HEK293 (cell line): Measurements from ENCODE around the gene ACTR3C.
"Not testable (repeated sequence)": the region's sequence is repeated elsewhere in the genome, so short reads cannot be mapped to it uniquely, and the experiment has no call there.

ENCODE experiments used
- ZNF48 ChIP-seq: fragments of 450-650 bp; formaldehyde crosslinking; IDR thresholded peaks from 2 replicates; pipeline ENCODE4 v1.5.1; 2016; ENCODE audit warnings: missing biosample characterization, missing genetic modification characterization
- TF ChIP-seq, protein P1 (sequence below): fragments of 450-650 bp; formaldehyde crosslinking; IDR thresholded peaks from 2 replicates; pipeline ENCODE4 v1.5.1; 2016; ENCODE audit warnings: missing biosample characterization, missing genetic modification characterization

DNA sequence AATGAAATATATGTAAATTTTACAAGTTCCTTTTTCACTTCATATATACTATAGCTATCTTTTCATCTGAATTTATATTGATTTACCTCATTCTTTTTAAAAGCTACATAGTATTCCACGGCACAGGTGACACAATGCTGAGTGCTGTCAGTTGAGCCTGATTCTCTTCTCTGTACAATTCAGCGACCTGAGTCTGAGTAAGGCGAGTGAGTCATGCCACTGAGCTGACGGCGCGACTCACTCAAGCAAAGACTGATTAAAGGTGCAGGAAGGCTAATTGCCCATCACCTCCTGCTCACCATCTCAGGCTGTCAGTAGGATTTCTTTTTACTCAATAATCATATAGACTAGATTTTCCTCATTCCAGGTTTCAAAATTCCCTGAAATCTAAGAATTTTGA is 39.7 kb downstream of the ACTR3C start:
- TF ChIP-seq, protein P1, sequence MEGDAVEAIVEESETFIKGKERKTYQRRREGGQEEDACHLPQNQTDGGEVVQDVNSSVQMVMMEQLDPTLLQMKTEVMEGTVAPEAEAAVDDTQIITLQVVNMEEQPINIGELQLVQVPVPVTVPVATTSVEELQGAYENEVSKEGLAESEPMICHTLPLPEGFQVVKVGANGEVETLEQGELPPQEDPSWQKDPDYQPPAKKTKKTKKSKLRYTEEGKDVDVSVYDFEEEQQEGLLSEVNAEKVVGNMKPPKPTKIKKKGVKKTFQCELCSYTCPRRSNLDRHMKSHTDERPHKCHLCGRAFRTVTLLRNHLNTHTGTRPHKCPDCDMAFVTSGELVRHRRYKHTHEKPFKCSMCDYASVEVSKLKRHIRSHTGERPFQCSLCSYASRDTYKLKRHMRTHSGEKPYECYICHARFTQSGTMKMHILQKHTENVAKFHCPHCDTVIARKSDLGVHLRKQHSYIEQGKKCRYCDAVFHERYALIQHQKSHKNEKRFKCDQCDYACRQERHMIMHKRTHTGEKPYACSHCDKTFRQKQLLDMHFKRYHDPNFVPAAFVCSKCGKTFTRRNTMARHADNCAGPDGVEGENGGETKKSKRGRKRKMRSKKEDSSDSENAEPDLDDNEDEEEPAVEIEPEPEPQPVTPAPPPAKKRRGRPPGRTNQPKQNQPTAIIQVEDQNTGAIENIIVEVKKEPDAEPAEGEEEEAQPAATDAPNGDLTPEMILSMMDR (tag by site-specific recombination): not testable (repeated sequence)
- TF ChIP-seq ZNF48: not testable (repeated sequence)
